HepG2 (cell line): ENCODE results near the gene ACER2. TPM values are rescaled to one million over a fixed set of nuclear protein-coding genes. Genes with fewer than 3 reads are reported as not detected.

Source experiments
- ATAC-seq: fragments of 200-7000 bp; cut with Tn5 transposase; 3 replicates; pipeline ENCODE4 v1.9.1; 2020; ENCODE audit warnings: mild to moderate bottlenecking, moderate library complexity
- BruUV-seq: library from RNA; stranded (reverse); fragments of 400-500 nt; replicated peaks from 2 replicates; lab custom pipeline; 2021; lab: Mats Ljungman, UMichigan
- CTCF ChIA-PET: fragments of 300-600 bp; formaldehyde crosslinking; extraction: SDS; loops from one replicate; lab custom pipeline; 2021; ENCODE audit warnings: low total read pairs, inconsistent platforms, low intra/inter-chr PET ratio; lab: Yijun Ruan, JAX
- POLR2A ChIA-PET: fragments of 350-600 bp; sonication (Branson Sonifier 250); formaldehyde crosslinking; loops from one replicate; lab custom pipeline; 2020; ENCODE audit warnings: antibody characterized with exemption, inconsistent platforms; lab: Yijun Ruan, JAX
- DNase-seq: peaks from one replicate; pipeline ENCODE4 v3.0.0-alpha.2; 2015; ENCODE audit warnings: low spot score
- FAIRE-seq: peaks from 3 replicates; lab custom pipeline; 2011; peaks lifted over from hg19 to GRCh38; lab: Jason Lieb, UNC
- H2AFZ ChIP-seq: one replicate; pipeline ENCODE4 v1.6.1; 2011; ENCODE audit warnings: low read length, inconsistent platforms
- H3K27ac ChIP-seq: fragments of 300-600 bp; 3 replicates; pipeline ENCODE4 v1.8.0; 2011; ENCODE audit warnings: mixed run types, mild to moderate bottlenecking, mixed read lengths, low read length, inconsistent platforms; ENCODE audit not compliant: insufficient read depth; ENCODE audit errors: extremely low read length
- H3K27me3 ChIP-seq, 2 experiments: fragments of 200-600 bp in 1 of 2; 2 replicates in 1 of 2; 3 replicates in 1 of 2; pipeline versions ENCODE4 v1.6.0 to v1.8.0; 2011; ENCODE audit warnings: low read length in 2 of 2, mild to moderate bottlenecking in 2 of 2, moderate library complexity in 2 of 2, inconsistent platforms in 1 of 2; ENCODE audit not compliant: insufficient read depth in 2 of 2, control insufficient read depth in 1 of 2
- H3K36me3 ChIP-seq, 2 experiments: fragments of 200-600 bp in 1 of 2; replicated peaks in 1 of 2; 2 replicates in 1 of 2; 3 replicates in 1 of 2; pipeline versions ENCODE4 v1.5.1 to v1.8.0; 2011; ENCODE audit warnings: low read length in 2 of 2, inconsistent platforms in 1 of 2; ENCODE audit not compliant: insufficient read depth in 2 of 2, control insufficient read depth in 1 of 2
- H3K4me1 ChIP-seq: 2 replicates; pipeline ENCODE4 v1.5.1; 2012; ENCODE audit warnings: low read length, inconsistent platforms; ENCODE audit not compliant: insufficient read depth
- H3K4me2 ChIP-seq: 2 replicates; pipeline ENCODE4 v1.6.0; 2011; ENCODE audit warnings: low read depth, low read length, inconsistent platforms
- H3K4me3 ChIP-seq, 3 experiments: fragments of 200-600 bp in 1 of 3; sonication (generic), shearing (Covaris generic) in 1 of 3; replicated peaks in 1 of 3; 2 replicates each; pipeline ENCODE4 v1.5.1; 2011 to 2016; ENCODE audit warnings: low read length in 3 of 3, inconsistent platforms in 2 of 3, low read depth in 2 of 3, mild to moderate bottlenecking in 2 of 3, control low read depth in 1 of 3, mixed read lengths in 1 of 3; ENCODE audit not compliant: insufficient read depth in 1 of 3
- H3K79me2 ChIP-seq: one replicate; pipeline ENCODE4 v1.6.1; 2011; ENCODE audit warnings: low read length, inconsistent platforms; ENCODE audit not compliant: insufficient read depth
- H3K9ac ChIP-seq: 2 replicates; pipeline ENCODE4 v1.6.0; 2011; ENCODE audit warnings: mild to moderate bottlenecking, low read depth, low read length, inconsistent platforms; ENCODE audit not compliant: insufficient read depth
- H3K9me3 ChIP-seq: 2 replicates; pipeline ENCODE4 v1.5.1; 2012; ENCODE audit warnings: mild to moderate bottlenecking, low read length
- H4K20me1 ChIP-seq: 2 replicates; pipeline ENCODE4 v1.6.0; 2011; ENCODE audit warnings: inconsistent platforms, mild to moderate bottlenecking, low read length, moderate library complexity; ENCODE audit not compliant: insufficient read depth
- CENPX ChIP-seq: sonication (generic); formaldehyde crosslinking; IDR thresholded peaks from 2 replicates; pipeline ENCODE4 v1.9.0; 2021; ENCODE audit warnings: mild to moderate bottlenecking, missing genetic modification reagents, moderate library complexity
- FIP1L1 ChIP-seq: fragments of 200-400 bp; formaldehyde crosslinking; IDR thresholded peaks from 2 replicates; pipeline ENCODE4 v1.6.1; 2018; ENCODE audit warnings: low read depth, mild to moderate bottlenecking, low read length, moderate library complexity, borderline replicate concordance; ENCODE audit not compliant: insufficient read depth
- FOSL2 ChIP-seq: sonication (generic); formaldehyde crosslinking; IDR thresholded peaks from 2 replicates; pipeline ENCODE4 v1.4.0; 2020; ENCODE audit warnings: missing genetic modification reagents
- ISX ChIP-seq: sonication (generic); formaldehyde crosslinking; conservative IDR thresholded peaks from 2 replicates; pipeline ENCODE4 v1.5.0; 2020; ENCODE audit warnings: missing genetic modification reagents
- MIER2 ChIP-seq: IDR thresholded peaks from 2 replicates; pipeline ENCODE4 v1.6.1; 2016; ENCODE audit warnings: missing biosample characterization, missing genetic modification reagents
- PHF8 ChIP-seq: sonication (generic); formaldehyde crosslinking; IDR thresholded peaks from 2 replicates; pipeline ENCODE4 v1.5.0; 2020; ENCODE audit warnings: missing genetic modification reagents
- ZFAT ChIP-seq: sonication (generic); formaldehyde crosslinking; conservative IDR thresholded peaks from 2 replicates; pipeline ENCODE4 v1.8.1; 2023; ENCODE audit warnings: missing genetic modification reagents, inconsistent platforms
- ZNF30 ChIP-seq: sonication (generic); formaldehyde crosslinking; IDR thresholded peaks from 2 replicates; pipeline ENCODE4 v1.5.0; 2020; ENCODE audit warnings: mild to moderate bottlenecking, missing genetic modification reagents
- WGBS: methylation state at CpG from one replicate; pipeline ENCODE4 v1.1.6; 2017; ENCODE audit warnings: low lambda C conversion rate; 5-methylcytosine and 5-hydroxymethylcytosine counted together
- in situ Hi-C: cut with HindIII; loops from 2 replicates; pipeline ENCODE4 v1.10.0; 2017; ENCODE audit warnings: low pct_unique_long_range_greater_than_20kb; ENCODE audit not compliant: extremely low pct_ligation_motif_present
- intact Hi-C: fragments of 100-400 bp; cut with micrococcal nuclease; formaldehyde crosslinking; loops from one replicate; pipeline ENCODE4 v1.10.0; 2022; ENCODE audit not compliant: unreplicated experiment
- polyA plus RNA-seq, 8 experiments: library from polyadenylated mRNA; depleted of rRNA in 3 of 8; stranded (reverse) in 7 of 8; unstranded in 1 of 8; fragments of >200 nt; fragmentation: Illumina TruSeq in 4 of 8; extraction: Trizol in 4 of 8; gene quantifications; 2 replicates each; pipeline versions ENCODE4 v1.2.1 to v1.2.3, GENCODE V29; 2011 to 2016; ENCODE audit warnings: low read depth in 4 of 8, missing spikeins in 1 of 8, mixed read lengths in 1 of 8; ENCODE audit not compliant: insufficient read depth in 1 of 8
- total RNA-seq, 5 experiments: library from RNA; depleted of rRNA; stranded (reverse); fragments of >200 nt; fragmentation: Illumina TruSeq; extraction: Trizol; gene quantifications; 2 replicates each; pipeline ENCODE4 v1.2.3, GENCODE V29; 2016; ENCODE audit warnings: low read depth in 1 of 5
- TF ChIP-seq, protein P1 (sequence below): sonication (generic); formaldehyde crosslinking; IDR thresholded peaks from 2 replicates; pipeline ENCODE4 v1.4.0; 2020; ENCODE audit warnings: missing genetic modification reagents, borderline replicate concordance
- TF ChIP-seq, protein P2 (sequence below), 2 experiments: sonication (generic) in 1 of 2; formaldehyde crosslinking in 1 of 2; IDR thresholded peaks; 2 replicates each; pipeline versions ENCODE4 v1.4.0 to v1.6.1; 2016 to 2020; ENCODE audit warnings: borderline replicate concordance in 1 of 2, low read depth in 1 of 2, mild to moderate bottlenecking in 1 of 2, missing genetic modification reagents in 1 of 2

Gene ACER2
- total and polyA plus RNA-seq, 2 of the 13 experiments (the other 11 are each of a cell fraction or from before 2014, with no cell fraction given): 1.9 to 3.4 TPM

DNA sequence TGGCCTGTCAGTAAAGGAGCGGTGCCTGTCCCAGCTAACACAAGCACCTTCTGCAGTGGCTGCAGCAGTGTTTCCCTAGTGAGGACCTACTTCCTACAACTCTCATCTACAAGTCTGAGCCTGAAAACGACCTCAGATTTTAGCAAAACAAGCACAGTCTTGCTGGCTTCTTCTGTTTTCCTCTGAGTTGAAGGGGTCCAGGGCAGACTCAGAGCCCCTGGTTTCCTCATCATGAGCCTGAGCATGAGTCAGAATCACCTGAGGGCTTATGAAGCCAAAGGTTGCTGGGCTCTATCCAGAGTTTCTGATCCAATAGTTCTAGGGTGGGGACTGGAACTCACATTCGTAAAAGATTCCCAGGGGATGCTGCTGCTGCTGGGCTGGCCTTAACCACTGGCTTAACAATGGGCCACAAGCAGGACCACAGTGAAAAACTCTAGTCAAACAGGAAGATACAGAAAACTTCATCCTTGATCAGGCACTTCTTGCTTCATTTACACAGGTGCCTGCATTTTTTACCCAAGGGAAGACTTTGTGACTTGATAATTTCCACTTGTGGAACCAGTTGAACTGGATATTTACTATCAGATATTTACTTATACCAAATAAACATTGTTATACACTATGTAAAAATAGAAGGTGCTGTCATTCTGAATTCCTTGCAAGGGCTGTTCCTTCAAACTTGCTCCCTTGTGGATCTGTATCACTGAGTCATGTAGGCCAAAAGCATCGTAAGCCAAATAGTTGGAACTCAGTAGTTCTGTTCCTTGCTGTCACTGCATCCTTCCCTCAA is 4.3 kb upstream of the ACER2 start:
- H3K4me3 ChIP-seq: no peak overlapping the region
- no peaks in the 10 kb centered on the region for H3K36me3 ChIP-seq
- no TSS peak for BruUV-seq
- no peak overlapping the region for H3K4me2 ChIP-seq
- H4K20me1 ChIP-seq: no peaks in the 10 kb centered on the region
- ChIA-PET CTCF (no interaction called here), POLR2A (no interaction called here)
- intact Hi-C loops: no loop called here
- H3K79me2 ChIP-seq: no peaks in the 10 kb centered on the region
- peaks cover 22% of the 10 kb centered on the region for H3K4me1 ChIP-seq
- WGBS: 39% methylated on average over 4 of the region's 4 CpGs
- H3K27ac ChIP-seq: no peak overlapping the region
- DNase-seq: no peak
- ATAC-seq: no peak
- TF ChIP-seq ZNF30 (CRISPR knock-in tag): no peak
- TF ChIP-seq FOSL2 (CRISPR knock-in tag): 0 out of 2 replicates have a peak, but pooled peaks have one; percentile 5
- H3K9ac ChIP-seq: no peak overlapping the region
- no peak overlapping the region for H2AFZ ChIP-seq
- no peaks in the 10 kb centered on the region; a peak in 2 of 5 replicates for H3K27me3 ChIP-seq
- FAIRE-seq: no peak
- in situ Hi-C loops: no loop called here
- peaks cover 7% of the 10 kb centered on the region for H3K9me3 ChIP-seq

DNA sequence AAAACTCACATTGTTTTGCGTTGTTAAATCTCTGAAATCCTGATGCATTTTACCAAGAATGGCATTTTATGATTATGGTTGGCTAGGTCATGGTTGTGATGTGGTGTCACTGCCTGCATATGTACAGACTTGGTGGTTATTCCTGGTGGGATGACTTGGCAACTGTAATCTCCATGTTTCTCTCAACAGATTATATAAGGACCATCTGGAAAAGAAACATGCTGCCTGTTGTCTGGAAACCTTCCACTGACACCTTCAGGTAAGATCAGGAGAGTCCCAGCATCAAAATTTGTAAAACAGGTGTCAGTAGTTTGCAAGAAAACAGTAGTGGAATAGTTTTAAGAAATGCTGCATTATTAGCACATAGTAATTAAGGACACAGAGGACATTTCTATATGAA is 3.0 kb upstream of the ACER2 start:
- in situ Hi-C loops (no loop called here), intact Hi-C loops (no loop called here)
- Histone ChIP-seq H3K27ac (no peak overlapping the region), H3K4me3 (no peak overlapping the region), H3K4me2 (no peak overlapping the region), H2AFZ (no peak overlapping the region), H3K27me3 (no peaks in the 10 kb centered on the region; a peak in 2 of 5 replicates), H3K9me3 (peaks cover 7% of the 10 kb centered on the region), H4K20me1 (no peaks in the 10 kb centered on the region), H3K36me3 (no peaks in the 10 kb centered on the region), H3K9ac (no peak overlapping the region), H3K4me1 (peaks cover 35% of the 10 kb centered on the region), H3K79me2 (no peaks in the 10 kb centered on the region)
- BruUV-seq: no TSS peak
- CTCF ChIA-PET: no interaction called here
- FAIRE-seq: no peak
- WGBS: 0% methylated on average over 1 of the region's 1 CpG
- no peak for DNase-seq
- POLR2A ChIA-PET: no interaction called here
- TF ChIP-seq ZFAT (CRISPR knock-in tag): no peak
- no peak for TF ChIP-seq FIP1L1
- no peak for TF ChIP-seq PHF8
- TF ChIP-seq, protein P1, sequence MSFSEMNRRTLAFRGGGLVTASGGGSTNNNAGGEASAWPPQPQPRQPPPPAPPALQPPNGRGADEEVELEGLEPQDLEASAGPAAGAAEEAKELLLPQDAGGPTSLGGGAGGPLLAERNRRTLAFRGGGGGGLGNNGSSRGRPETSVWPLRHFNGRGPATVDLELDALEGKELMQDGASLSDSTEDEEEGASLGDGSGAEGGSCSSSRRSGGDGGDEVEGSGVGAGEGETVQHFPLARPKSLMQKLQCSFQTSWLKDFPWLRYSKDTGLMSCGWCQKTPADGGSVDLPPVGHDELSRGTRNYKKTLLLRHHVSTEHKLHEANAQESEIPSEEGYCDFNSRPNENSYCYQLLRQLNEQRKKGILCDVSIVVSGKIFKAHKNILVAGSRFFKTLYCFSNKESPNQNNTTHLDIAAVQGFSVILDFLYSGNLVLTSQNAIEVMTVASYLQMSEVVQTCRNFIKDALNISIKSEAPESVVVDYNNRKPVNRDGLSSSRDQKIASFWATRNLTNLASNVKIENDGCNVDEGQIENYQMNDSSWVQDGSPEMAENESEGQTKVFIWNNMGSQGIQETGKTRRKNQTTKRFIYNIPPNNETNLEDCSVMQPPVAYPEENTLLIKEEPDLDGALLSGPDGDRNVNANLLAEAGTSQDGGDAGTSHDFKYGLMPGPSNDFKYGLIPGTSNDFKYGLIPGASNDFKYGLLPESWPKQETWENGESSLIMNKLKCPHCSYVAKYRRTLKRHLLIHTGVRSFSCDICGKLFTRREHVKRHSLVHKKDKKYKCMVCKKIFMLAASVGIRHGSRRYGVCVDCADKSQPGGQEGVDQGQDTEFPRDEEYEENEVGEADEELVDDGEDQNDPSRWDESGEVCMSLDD (CRISPR knock-in tag): no peak
- TF ChIP-seq, protein P2, sequence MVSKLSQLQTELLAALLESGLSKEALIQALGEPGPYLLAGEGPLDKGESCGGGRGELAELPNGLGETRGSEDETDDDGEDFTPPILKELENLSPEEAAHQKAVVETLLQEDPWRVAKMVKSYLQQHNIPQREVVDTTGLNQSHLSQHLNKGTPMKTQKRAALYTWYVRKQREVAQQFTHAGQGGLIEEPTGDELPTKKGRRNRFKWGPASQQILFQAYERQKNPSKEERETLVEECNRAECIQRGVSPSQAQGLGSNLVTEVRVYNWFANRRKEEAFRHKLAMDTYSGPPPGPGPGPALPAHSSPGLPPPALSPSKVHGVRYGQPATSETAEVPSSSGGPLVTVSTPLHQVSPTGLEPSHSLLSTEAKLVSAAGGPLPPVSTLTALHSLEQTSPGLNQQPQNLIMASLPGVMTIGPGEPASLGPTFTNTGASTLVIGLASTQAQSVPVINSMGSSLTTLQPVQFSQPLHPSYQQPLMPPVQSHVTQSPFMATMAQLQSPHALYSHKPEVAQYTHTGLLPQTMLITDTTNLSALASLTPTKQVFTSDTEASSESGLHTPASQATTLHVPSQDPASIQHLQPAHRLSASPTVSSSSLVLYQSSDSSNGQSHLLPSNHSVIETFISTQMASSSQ (IDR thresholded peaks at IDR 0.05; ENCODE audit: low read depth): no peak
- TF ChIP-seq, protein P2 (CRISPR knock-in tag; IDR thresholded peaks at IDR 0.05; ENCODE audit: borderline replicate concordance): no peak
- TF ChIP-seq CENPX (CRISPR knock-in tag): no peak
- no peak for TF ChIP-seq MIER2 (CRISPR knock-in tag)
- TF ChIP-seq ISX: no peak
- no peak for ATAC-seq
